HEK293T (cell line): ENCODE measurements around the gene CASZ1.

Experiments used
- L3MBTL2 ChIP-seq: fragments of 450-650 bp; conservative IDR thresholded peaks from 2 replicates; pipeline ENCODE4 v1.6.1; 2016; ENCODE audit warnings: mild to moderate bottlenecking
- NFRKB ChIP-seq: fragments of 450-650 bp; IDR thresholded peaks from 2 replicates; pipeline ENCODE4 v1.6.1; 2016; ENCODE audit warnings: mild to moderate bottlenecking, moderate library complexity
- SP1 ChIP-seq: fragments of 450-650 bp; IDR thresholded peaks from 2 replicates; pipeline ENCODE4 v1.6.1; 2017
- SUZ12 ChIP-seq: fragments of 450-650 bp; IDR thresholded peaks from 2 replicates; pipeline ENCODE4 v1.6.1; 2016; ENCODE audit warnings: mild to moderate bottlenecking

GRCh38 chr1:10614377-10615225, 181.8 kb downstream of the CASZ1 start:
- no peak for TF ChIP-seq SUZ12
- TF ChIP-seq SP1, result no peak
- no peak for TF ChIP-seq L3MBTL2
- no peak for TF ChIP-seq NFRKB
